MM.1S (cell line): ENCODE data around the gene BMP7.

Experiments used
- CTCF ChIP-seq: fragments of 300-600 bp; sonication (generic); IDR thresholded peaks from 2 replicates; pipeline ENCODE4 v1.5.1; 2016; ENCODE audit warnings: antibody characterized with exemption, low read length, mixed read lengths
- EZH2 ChIP-seq: fragments of 300-600 bp; sonication (generic); optimal IDR thresholded peaks from 2 replicates; pipeline ENCODE3; 2017; ENCODE audit warnings: low read depth, mild to moderate bottlenecking, antibody characterized with exemption, low read length, mixed read lengths

GRCh38 chr20:57160985-57161384 lies 105.5 kb downstream of the BMP7 start:
- TF ChIP-seq CTCF (no peak), EZH2 (no peak)
